ENCODE results near the gene CGAS. TPM values are rescaled to one million over a fixed set of nuclear protein-coding genes. Genes with fewer than 3 reads are reported as not detected.

The CGAS gene
- total RNA-seq, 1 experiment from 2014 or later = 14.0 TPM

Other genes starting within 250 kb of the CGAS start
- gene KHDC1L, start 226.8 kb downstream of the CGAS start, total RNA-seq (2014; rRNA removed; shearing (Covaris generic); ENCODE audit: low replicate concordance) = not detected in 2 replicates
- 2.3 and 3.5 TPM in 2 replicates for gene KHDC1, start 189.1 kb downstream of the CGAS start, total RNA-seq (2014; rRNA removed; shearing (Covaris generic); ENCODE audit: low replicate concordance)
- gene DPPA5, start 98.0 kb downstream of the CGAS start, total RNA-seq (2014; rRNA removed; shearing (Covaris generic); ENCODE audit: low replicate concordance) = not detected in 2 replicates
- gene KHDC3L, start 89.6 kb downstream of the CGAS start, total RNA-seq (2014; rRNA removed; shearing (Covaris generic); ENCODE audit: low replicate concordance) = not detected in 2 replicates
- gene OOEP, start 82.4 kb downstream of the CGAS start, total RNA-seq (2014; rRNA removed; shearing (Covaris generic); ENCODE audit: low replicate concordance) = not detected in 2 replicates
- not detected in 2 replicates for gene DDX43, start 57.5 kb downstream of the CGAS start, total RNA-seq (2014; rRNA removed; shearing (Covaris generic); ENCODE audit: low replicate concordance)
- gene MTO1, start 9.4 kb upstream of the CGAS start, total RNA-seq (2014; rRNA removed; shearing (Covaris generic); ENCODE audit: low replicate concordance) = 20.1 and 21.1 TPM in 2 replicates
- 14,402 and 16,931 TPM in 2 replicates for gene EEF1A1, start 68.7 kb upstream of the CGAS start, total RNA-seq (2014; rRNA removed; shearing (Covaris generic); ENCODE audit: low replicate concordance)
- 8.1 and 8.4 TPM in 2 replicates for gene SLC17A5, start 201.7 kb upstream of the CGAS start, total RNA-seq (2014; rRNA removed; shearing (Covaris generic); ENCODE audit: low replicate concordance)
- 19.1 and 20.7 TPM in 2 replicates for gene CD109, start 243.9 kb upstream of the CGAS start, total RNA-seq (2014; rRNA removed; shearing (Covaris generic); ENCODE audit: low replicate concordance)